ENCODE results near the gene GNG12.

The GNG12 gene

DNA sequence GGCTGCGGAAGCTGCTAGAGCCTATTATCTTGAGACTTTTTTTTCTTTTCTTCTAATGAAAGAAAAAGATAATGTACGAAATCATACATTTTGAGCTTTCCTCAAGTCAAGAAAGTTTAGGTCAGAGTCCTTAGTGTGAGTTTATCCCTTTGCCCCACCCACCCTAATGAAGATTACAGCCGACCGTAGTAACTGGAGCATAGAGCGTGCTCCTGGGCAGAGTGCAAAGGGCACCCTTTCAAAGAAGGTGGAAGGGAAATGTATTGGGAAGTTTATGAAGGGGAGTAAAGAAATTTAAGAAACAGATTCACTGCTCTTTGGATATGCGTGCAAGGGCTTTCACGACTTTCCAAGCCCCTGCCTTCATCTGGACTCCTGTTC, 17.2 kb downstream of the GNG12 start:
- DNase-seq (ENCODE audit: extremely low read depth, low read depth): no peak
- TF ChIP-seq, protein P1, sequence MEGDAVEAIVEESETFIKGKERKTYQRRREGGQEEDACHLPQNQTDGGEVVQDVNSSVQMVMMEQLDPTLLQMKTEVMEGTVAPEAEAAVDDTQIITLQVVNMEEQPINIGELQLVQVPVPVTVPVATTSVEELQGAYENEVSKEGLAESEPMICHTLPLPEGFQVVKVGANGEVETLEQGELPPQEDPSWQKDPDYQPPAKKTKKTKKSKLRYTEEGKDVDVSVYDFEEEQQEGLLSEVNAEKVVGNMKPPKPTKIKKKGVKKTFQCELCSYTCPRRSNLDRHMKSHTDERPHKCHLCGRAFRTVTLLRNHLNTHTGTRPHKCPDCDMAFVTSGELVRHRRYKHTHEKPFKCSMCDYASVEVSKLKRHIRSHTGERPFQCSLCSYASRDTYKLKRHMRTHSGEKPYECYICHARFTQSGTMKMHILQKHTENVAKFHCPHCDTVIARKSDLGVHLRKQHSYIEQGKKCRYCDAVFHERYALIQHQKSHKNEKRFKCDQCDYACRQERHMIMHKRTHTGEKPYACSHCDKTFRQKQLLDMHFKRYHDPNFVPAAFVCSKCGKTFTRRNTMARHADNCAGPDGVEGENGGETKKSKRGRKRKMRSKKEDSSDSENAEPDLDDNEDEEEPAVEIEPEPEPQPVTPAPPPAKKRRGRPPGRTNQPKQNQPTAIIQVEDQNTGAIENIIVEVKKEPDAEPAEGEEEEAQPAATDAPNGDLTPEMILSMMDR (IDR thresholded peaks at IDR 0.05; ENCODE audit: low read depth, low read length): no peak

DNA sequence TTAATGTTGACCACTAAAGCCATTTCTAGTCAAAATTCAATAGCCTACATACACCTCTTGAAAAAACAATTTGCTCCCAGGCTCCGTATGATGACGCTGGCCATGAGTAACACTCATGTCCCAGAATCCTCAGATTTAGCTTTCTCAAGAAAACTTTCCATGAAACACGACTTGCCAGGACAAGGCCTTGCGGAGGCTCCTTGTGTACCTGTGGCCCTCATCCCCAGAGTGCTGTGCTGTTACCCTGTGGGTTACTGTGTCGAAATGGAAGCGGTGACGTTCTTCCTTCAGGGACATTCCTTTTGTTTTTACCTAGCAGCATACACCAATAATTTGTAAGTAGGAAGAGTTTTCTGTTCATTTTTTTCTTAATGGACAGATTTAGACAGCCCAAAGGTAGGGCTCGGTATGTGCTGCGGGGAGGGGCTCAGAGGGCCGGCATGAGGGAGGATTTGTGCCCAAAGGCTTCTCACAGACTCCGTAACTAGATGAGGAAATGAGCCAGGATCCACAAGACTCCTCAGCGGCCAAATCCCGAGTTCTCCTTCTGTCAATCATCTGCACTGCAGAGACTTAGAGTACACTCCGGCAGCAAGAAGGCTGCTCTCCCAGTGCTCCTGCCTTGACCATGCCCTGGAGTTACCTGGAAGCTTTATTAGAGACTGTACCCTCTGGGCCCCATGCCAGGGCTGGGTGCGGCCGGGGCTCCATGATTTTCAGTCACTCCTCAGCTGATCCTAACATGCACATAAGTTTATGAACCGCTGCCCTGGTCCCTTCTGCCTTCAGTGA, 17.8 kb downstream of the GNG12 start:
- no peak for DNase-seq (ENCODE audit: extremely low read depth, low read depth)
- TF ChIP-seq, protein P1 (IDR thresholded peaks at IDR 0.05; ENCODE audit: low read depth, low read length): no peak

DNA sequence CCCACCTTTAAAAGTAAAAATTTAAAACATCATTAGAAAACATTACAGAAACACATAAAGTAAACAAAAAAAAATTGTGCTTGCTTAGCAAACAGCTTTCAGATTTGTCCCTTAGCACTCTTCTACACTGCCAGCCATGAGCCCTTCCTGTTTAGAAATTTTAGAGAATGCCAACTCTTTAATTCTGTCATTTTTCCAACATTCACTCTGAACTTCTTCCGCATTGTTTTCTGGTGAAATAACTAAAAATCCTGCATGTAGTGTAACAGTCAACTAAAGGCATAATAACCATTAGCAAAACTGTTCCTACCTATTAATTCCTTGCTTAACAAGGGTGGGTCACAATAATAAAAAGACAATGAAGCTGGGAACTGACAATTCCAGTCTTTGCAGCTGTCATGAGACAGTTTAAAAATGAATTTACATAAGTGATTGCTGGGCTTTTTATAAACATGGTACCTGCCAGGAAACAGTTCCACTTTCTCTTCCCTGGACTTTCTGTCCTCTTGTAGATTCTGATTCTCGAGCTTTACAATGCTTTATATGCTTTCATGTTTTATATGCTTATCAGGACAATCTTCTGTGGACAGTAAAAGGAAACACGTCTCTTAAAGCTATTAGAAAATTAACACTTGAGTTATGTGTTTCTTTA, 19.0 kb downstream of the GNG12 start:
- DNase-seq (ENCODE audit: extremely low read depth, low read depth): no peak
- TF ChIP-seq, protein P1 (IDR thresholded peaks at IDR 0.05; ENCODE audit: low read depth, low read length): no peak

DNA sequence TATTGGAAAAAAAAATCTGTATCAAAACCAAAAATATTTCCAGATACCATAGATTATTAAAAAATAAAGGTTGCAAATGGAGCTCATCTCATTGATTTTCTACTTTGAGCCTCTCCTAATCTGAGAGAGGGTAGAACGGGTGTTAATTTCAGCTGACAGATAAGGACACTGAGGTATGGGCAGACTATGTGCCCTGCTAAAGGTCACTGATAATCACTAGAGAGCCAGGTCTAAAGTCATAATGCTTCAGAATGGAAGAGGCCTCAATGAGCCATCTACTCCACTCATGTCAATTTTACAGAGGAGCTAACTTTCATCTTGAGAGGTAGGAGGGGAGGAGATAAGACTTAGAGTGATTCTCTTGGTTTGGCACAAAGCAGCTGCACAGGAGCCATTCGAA, 21.0 kb downstream of the GNG12 start:
- TF ChIP-seq, protein P1 (IDR thresholded peaks at IDR 0.05; ENCODE audit: low read depth, low read length): no peak
- no peak for DNase-seq (ENCODE audit: extremely low read depth, low read depth)

DNA sequence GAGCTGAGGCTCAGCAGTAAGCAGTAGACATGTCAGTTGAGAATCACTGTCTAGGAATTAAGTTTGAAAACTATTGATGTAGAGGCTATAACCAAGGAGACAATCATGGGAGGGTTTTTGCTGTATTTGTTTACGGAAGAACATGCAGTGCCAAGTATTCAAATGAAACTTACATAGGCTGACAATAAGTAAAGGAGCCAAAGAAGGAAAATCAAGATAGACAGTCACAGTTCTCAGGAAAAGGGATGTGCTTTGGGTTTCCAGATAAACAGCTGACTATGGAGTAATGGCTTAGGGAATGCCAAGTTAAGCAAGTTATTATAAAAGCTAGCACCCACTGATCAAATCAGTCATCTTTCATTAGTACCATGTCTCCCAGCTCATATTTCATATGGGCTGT, 21.5 kb downstream of the GNG12 start:
- TF ChIP-seq, protein P1 (IDR thresholded peaks at IDR 0.05; ENCODE audit: low read depth, low read length): no peak
- DNase-seq (ENCODE audit: extremely low read depth, low read depth): no peak

DNA sequence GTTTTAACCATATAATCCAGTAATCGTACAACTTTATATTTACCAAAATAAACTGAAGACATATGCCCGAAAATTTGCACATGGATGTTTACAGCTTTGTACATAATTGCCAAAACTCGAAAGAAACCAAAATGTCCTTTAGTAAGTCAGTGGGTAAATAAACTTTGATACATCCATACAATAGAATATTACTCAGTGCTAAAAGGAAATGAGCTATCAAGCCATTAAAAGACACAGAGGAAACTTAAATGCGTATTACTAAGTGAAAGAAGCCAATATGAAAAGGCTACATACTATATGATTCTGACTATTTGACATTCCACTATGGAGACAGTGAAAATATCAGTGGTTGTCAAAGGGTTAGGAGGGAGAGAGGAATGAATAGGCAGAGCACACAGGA, 23.4 kb downstream of the GNG12 start:
- no peak for DNase-seq (ENCODE audit: extremely low read depth, low read depth)
- TF ChIP-seq, protein P1 (IDR thresholded peaks at IDR 0.05; ENCODE audit: low read depth, low read length): no peak

DNA sequence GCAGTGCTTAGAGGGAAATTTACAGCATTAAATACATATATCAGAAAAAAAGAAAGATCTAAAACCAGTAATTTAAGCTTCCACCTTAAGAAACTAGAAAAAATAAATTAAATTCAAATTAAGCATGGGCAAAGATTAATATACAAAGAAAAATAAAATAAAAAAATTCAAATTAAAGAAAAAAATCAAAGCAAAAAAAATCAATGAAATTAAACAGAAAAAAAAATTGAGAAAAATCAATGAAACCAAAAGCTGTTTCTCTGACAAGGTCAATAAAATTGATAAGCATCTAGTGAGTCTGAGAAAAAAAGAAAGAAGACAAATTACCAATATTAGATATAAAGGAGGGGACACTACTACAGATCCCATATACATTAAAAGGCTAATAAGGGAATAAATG, 26.0 kb downstream of the GNG12 start:
- TF ChIP-seq, protein P1 (IDR thresholded peaks at IDR 0.05; ENCODE audit: low read depth, low read length): no peak
- no peak for DNase-seq (ENCODE audit: extremely low read depth, low read depth)
